ENCODE results near the gene DYNLT2B.
"Not testable (repeated sequence)": the region's sequence is repeated elsewhere in the genome, so short reads cannot be mapped to it uniquely, and the experiment has no call there.

Gene DYNLT2B

GRCh38 chr3:196270499-196270898, 47.5 kb downstream of the DYNLT2B start:
- H3K4me1 ChIP-seq (ENCODE audit: control insufficient read depth in 1 of 2, insufficient read depth in 2 of 2, low read length in 2 of 2): no peaks in the 10 kb centered on the region
- no peaks in the 10 kb centered on the region for H3K9me3 ChIP-seq (ENCODE audit: control insufficient read depth in 1 of 2, low read length in 2 of 2)
- H3K27me3 ChIP-seq (ENCODE audit: low read depth, low read length): no peaks in the 10 kb centered on the region
- no peak overlapping the region for H3K4me3 ChIP-seq (ENCODE audit: low read depth in 1 of 2, low read length in 2 of 2)
- peaks cover 18 to 29% of the 10 kb centered on the region in 2 donors for H3K36me3 ChIP-seq (ENCODE audit: control insufficient read depth in 1 of 2, insufficient read depth in 2 of 2, low read length in 2 of 2)
- H3K27ac ChIP-seq (ENCODE audit: low read length): no peak overlapping the region

GRCh38 chr3:196268284-196269163, 49.5 kb downstream of the DYNLT2B start:
- H3K4me3 ChIP-seq (ENCODE audit: low read depth in 1 of 2, low read length in 2 of 2): no peak overlapping the region
- H3K27ac ChIP-seq (ENCODE audit: low read length): no peak overlapping the region
- H3K27me3 ChIP-seq (ENCODE audit: low read depth, low read length): no peaks in the 10 kb centered on the region
- no peaks in the 10 kb centered on the region for H3K9me3 ChIP-seq (ENCODE audit: control insufficient read depth in 1 of 2, low read length in 2 of 2)
- H3K36me3 ChIP-seq (ENCODE audit: control insufficient read depth in 1 of 2, insufficient read depth in 2 of 2, low read length in 2 of 2): peaks cover 23 to 25% of the 10 kb centered on the region in 2 donors
- H3K4me1 ChIP-seq (ENCODE audit: control insufficient read depth in 1 of 2, insufficient read depth in 2 of 2, low read length in 2 of 2): no peaks in the 10 kb centered on the region

GRCh38 chr3:196263819-196264218, 54.2 kb downstream of the DYNLT2B start:
- Histone ChIP-seq H3K9me3 (ENCODE audit: control insufficient read depth in 1 of 2, low read length in 2 of 2) (no peaks in the 10 kb centered on the region), H3K27me3 (ENCODE audit: low read depth, low read length) (no peaks in the 10 kb centered on the region), H3K27ac (ENCODE audit: low read length) (no peak overlapping the region), H3K4me1 (ENCODE audit: control insufficient read depth in 1 of 2, insufficient read depth in 2 of 2, low read length in 2 of 2) (no peaks in the 10 kb centered on the region), H3K36me3 (ENCODE audit: control insufficient read depth in 1 of 2, insufficient read depth in 2 of 2, low read length in 2 of 2) (peaks cover 15 to 19% of the 10 kb centered on the region in 2 donors), H3K4me3 (ENCODE audit: low read depth in 1 of 2, low read length in 2 of 2) (no peak overlapping the region)

GRCh38 chr3:196260784-196261183, 57.3 kb downstream of the DYNLT2B start:
- no peak overlapping the region for H3K27ac ChIP-seq (ENCODE audit: low read length)
- H3K36me3 ChIP-seq (ENCODE audit: control insufficient read depth in 1 of 2, insufficient read depth in 2 of 2, low read length in 2 of 2): peaks cover 19 to 21% of the 10 kb centered on the region in 2 donors
- no peak overlapping the region for H3K4me3 ChIP-seq (ENCODE audit: low read depth in 1 of 2, low read length in 2 of 2)
- H3K4me1 ChIP-seq (ENCODE audit: control insufficient read depth in 1 of 2, insufficient read depth in 2 of 2, low read length in 2 of 2): no peaks in the 10 kb centered on the region
- no peaks in the 10 kb centered on the region for H3K9me3 ChIP-seq (ENCODE audit: control insufficient read depth in 1 of 2, low read length in 2 of 2)
- H3K27me3 ChIP-seq (ENCODE audit: low read depth, low read length): no peaks in the 10 kb centered on the region

GRCh38 chr3:196255776-196256175, 62.3 kb downstream of the DYNLT2B start:
- Histone ChIP-seq H3K27me3 (ENCODE audit: low read depth, low read length) (no peaks in the 10 kb centered on the region), H3K36me3 (ENCODE audit: control insufficient read depth in 1 of 2, insufficient read depth in 2 of 2, low read length in 2 of 2) (peaks cover 12 to 22% of the 10 kb centered on the region in 2 donors), H3K4me3 (ENCODE audit: low read depth in 1 of 2, low read length in 2 of 2) (no peak overlapping the region), H3K27ac (ENCODE audit: low read length) (no peak overlapping the region), H3K4me1 (ENCODE audit: control insufficient read depth in 1 of 2, insufficient read depth in 2 of 2, low read length in 2 of 2) (no peaks in the 10 kb centered on the region), H3K9me3 (ENCODE audit: control insufficient read depth in 1 of 2, low read length in 2 of 2) (no peaks in the 10 kb centered on the region)

- peaks cover 12 to 22% of the 10 kb centered on the region in 2 donors for H3K36me3 ChIP-seq (ENCODE audit: control insufficient read depth in 1 of 2, insufficient read depth in 2 of 2, low read length in 2 of 2)
- H3K27me3 ChIP-seq (ENCODE audit: low read depth, low read length): no peaks in the 10 kb centered on the region
- H3K27ac ChIP-seq (ENCODE audit: low read length): no peak overlapping the region
- no peak overlapping the region for H3K4me3 ChIP-seq (ENCODE audit: low read depth in 1 of 2, low read length in 2 of 2)
- H3K9me3 ChIP-seq (ENCODE audit: control insufficient read depth in 1 of 2, low read length in 2 of 2): no peaks in the 10 kb centered on the region
- H3K4me1 ChIP-seq (ENCODE audit: control insufficient read depth in 1 of 2, insufficient read depth in 2 of 2, low read length in 2 of 2): no peaks in the 10 kb centered on the region
Observed at GRCh38 chr3:196254376-196255283, 63.4 kb downstream of the DYNLT2B start.

GRCh38 chr3:196251918-196252317, 66.1 kb downstream of the DYNLT2B start:
- no peaks in the 10 kb centered on the region for H3K27me3 ChIP-seq (ENCODE audit: low read depth, low read length)
- H3K4me3 ChIP-seq (ENCODE audit: low read depth in 1 of 2, low read length in 2 of 2): no peak overlapping the region
- no peak overlapping the region for H3K27ac ChIP-seq (ENCODE audit: low read length)
- H3K9me3 ChIP-seq (ENCODE audit: control insufficient read depth in 1 of 2, low read length in 2 of 2): no peaks in the 10 kb centered on the region
- H3K4me1 ChIP-seq (ENCODE audit: control insufficient read depth in 1 of 2, insufficient read depth in 2 of 2, low read length in 2 of 2): no peaks in the 10 kb centered on the region
- H3K36me3 ChIP-seq (ENCODE audit: control insufficient read depth in 1 of 2, insufficient read depth in 2 of 2, low read length in 2 of 2): peaks cover 15 to 28% of the 10 kb centered on the region in 2 donors

- no peak overlapping the region for H3K27ac ChIP-seq (ENCODE audit: low read length)
Observed at GRCh38 chr3:196246612-196247308, 71.3 kb downstream of the DYNLT2B start.

GRCh38 chr3:196244166-196244565, 73.9 kb downstream of the DYNLT2B start:
- not testable (repeated sequence) for H3K4me1 ChIP-seq (ENCODE audit: control insufficient read depth in 1 of 2, insufficient read depth in 2 of 2, low read length in 2 of 2); H3K4me3 ChIP-seq (ENCODE audit: low read depth in 1 of 2, low read length in 2 of 2); H3K27ac ChIP-seq (ENCODE audit: low read length); H3K9me3 ChIP-seq (ENCODE audit: control insufficient read depth in 1 of 2, low read length in 2 of 2); H3K27me3 ChIP-seq (ENCODE audit: low read depth, low read length)
- peaks cover 37 to 52% of the 10 kb centered on the region in 2 donors for H3K36me3 ChIP-seq (ENCODE audit: control insufficient read depth in 1 of 2, insufficient read depth in 2 of 2, low read length in 2 of 2)

More at GRCh38 chr3:196246612-196247308, 71.3 kb downstream of the DYNLT2B start:
- peaks cover 30 to 45% of the 10 kb centered on the region in 2 donors for H3K36me3 ChIP-seq (ENCODE audit: control insufficient read depth in 1 of 2, insufficient read depth in 2 of 2, low read length in 2 of 2)
- H3K27me3 ChIP-seq (ENCODE audit: low read depth, low read length): no peaks in the 10 kb centered on the region
- no peaks in the 10 kb centered on the region for H3K4me1 ChIP-seq (ENCODE audit: control insufficient read depth in 1 of 2, insufficient read depth in 2 of 2, low read length in 2 of 2)
- no peak overlapping the region for H3K4me3 ChIP-seq (ENCODE audit: low read depth in 1 of 2, low read length in 2 of 2)
- no peaks in the 10 kb centered on the region for H3K9me3 ChIP-seq (ENCODE audit: control insufficient read depth in 1 of 2, low read length in 2 of 2)

GRCh38 chr3:196241704-196242103, 76.3 kb downstream of the DYNLT2B start:
- no peaks in the 10 kb centered on the region for H3K9me3 ChIP-seq (ENCODE audit: control insufficient read depth in 1 of 2, low read length in 2 of 2)
- H3K4me3 ChIP-seq (ENCODE audit: low read depth in 1 of 2, low read length in 2 of 2): no peak overlapping the region
- no peak overlapping the region for H3K27ac ChIP-seq (ENCODE audit: low read length)
- H3K27me3 ChIP-seq (ENCODE audit: low read depth, low read length): no peaks in the 10 kb centered on the region
- no peaks in the 10 kb centered on the region for H3K4me1 ChIP-seq (ENCODE audit: control insufficient read depth in 1 of 2, insufficient read depth in 2 of 2, low read length in 2 of 2)
- peaks cover 48 to 60% of the 10 kb centered on the region in 2 donors for H3K36me3 ChIP-seq (ENCODE audit: control insufficient read depth in 1 of 2, insufficient read depth in 2 of 2, low read length in 2 of 2)
